Lower leg skin (tissue), 4 donors: Measurements from ENCODE around the gene GRB10. TPM values are rescaled to one million over a fixed set of nuclear protein-coding genes. Genes with fewer than 3 reads are reported as not detected.
A peak's percentile ranks its signal among the peaks of the same experiment; 100 is the strongest.

Source experiments
- DNase-seq, 2 donors: peaks; one replicate each; pipeline ENCODE4 v3.0.0-alpha.2; 2019; ENCODE audit warnings: low spot score in 2 of 2
- H3K4me3 ChIP-seq: fragments of 200-600 bp; sonication (generic); 2 replicates; pipeline ENCODE4 v1.5.1; 2017; ENCODE audit warnings: mild to moderate bottlenecking, low read depth; ENCODE audit not compliant: poor library complexity, severe bottlenecking
- CTCF ChIP-seq, 3 donors: fragments of 450-650 bp; IDR thresholded peaks; one replicate each; pipeline ENCODE4 v1.5.1; 2016; ENCODE audit warnings: antibody characterized with exemption in 3 of 3, mild to moderate bottlenecking in 3 of 3, moderate library complexity in 2 of 3
- POLR2A ChIP-seq, 2 donors: fragments of 450-650 bp; IDR thresholded peaks; one replicate each; pipeline ENCODE4 v1.6.1; 2016 to 2017; ENCODE audit warnings: antibody characterized with exemption in 2 of 2, mild to moderate bottlenecking in 1 of 2, moderate library complexity in 1 of 2
- WGBS, 2 donors: methylation state at CpG; one replicate each; pipeline ENCODE4 v1.1.5; 2018; 5-methylcytosine and 5-hydroxymethylcytosine counted together
- intact Hi-C: fragments of 100-400 bp; cut with DNase I; formaldehyde crosslinking; loops from one replicate; pipeline ENCODE4 v1.15.0; 2023; ENCODE audit warnings: low total_unique reads
- total RNA-seq, 4 donors: library from RNA; depleted of rRNA; stranded (reverse); fragments of >200 nt; gene quantifications; one replicate each; pipeline ENCODE4 v1.1.0, GENCODE V29; 2016

Gene GRB10
- total RNA-seq, 4 donors from 2014 or later = 6.6 to 25.7 (median 15.2) TPM

GRCh38 chr7:50669890-50670289, 112.8 kb downstream of the GRB10 start:
- WGBS, 2 donors = 30 to 31% methylated on average over 3 of the region's 3 CpGs
- no peak for TF ChIP-seq CTCF (IDR thresholded peaks at IDR 0.05)
- TF ChIP-seq POLR2A (IDR thresholded peaks at IDR 0.05) = no peak
- intact Hi-C loops = no loop called here
- H3K4me3 ChIP-seq = no peak overlapping the region
- no peak for DNase-seq

GRCh38 chr7:50667789-50668226, 114.9 kb downstream of the GRB10 start:
- intact Hi-C loops = no loop called here
- H3K4me3 ChIP-seq = no peak overlapping the region
- peak in 1 of 2 donors; percentile 80 for DNase-seq
- 34 to 53% methylated on average over 5 of the region's 5 CpGs for WGBS, 2 donors
- no peak for TF ChIP-seq POLR2A (IDR thresholded peaks at IDR 0.05)
- no peak for TF ChIP-seq CTCF (IDR thresholded peaks at IDR 0.05)

GRCh38 chr7:50667338-50667737, 115.4 kb downstream of the GRB10 start:
- DNase-seq = peak in 1 of 2 donors; percentile 74
- WGBS, 2 donors = 50 to 51% methylated on average over 4 of the region's 4 CpGs
- H3K4me3 ChIP-seq = no peak overlapping the region
- intact Hi-C loops = no loop called here
- TF ChIP-seq CTCF (IDR thresholded peaks at IDR 0.05) (no peak), POLR2A (IDR thresholded peaks at IDR 0.05) (no peak)

GRCh38 chr7:50666124-50666496, 116.6 kb downstream of the GRB10 start:
- no peak for TF ChIP-seq POLR2A (IDR thresholded peaks at IDR 0.05)
- DNase-seq = peak in 1 of 2 donors; percentile 52
- H3K4me3 ChIP-seq = no peak overlapping the region
- intact Hi-C loops = no loop called here
- WGBS, 2 donors = 96% methylated on average over 11 of the region's 11 CpGs

GRCh38 chr7:50665403-50666123, 117.1 kb downstream of the GRB10 start:
- no peak for DNase-seq
- WGBS, 2 donors = 77 to 86% methylated on average over 13 to 15 of the region's 17 CpGs
- intact Hi-C loops = no loop called here
- TF ChIP-seq CTCF (IDR thresholded peaks at IDR 0.05) (no peak), POLR2A (IDR thresholded peaks at IDR 0.05) (no peak)
- H3K4me3 ChIP-seq = no peak overlapping the region

GRCh38 chr7:50664937-50665336, 117.8 kb downstream of the GRB10 start:
- no peak overlapping the region for H3K4me3 ChIP-seq
- DNase-seq = no peak
- 79 to 84% methylated on average over 4 of the region's 4 CpGs for WGBS, 2 donors
- TF ChIP-seq POLR2A (IDR thresholded peaks at IDR 0.05) = no peak
- no peak for TF ChIP-seq CTCF (IDR thresholded peaks at IDR 0.05)
- intact Hi-C loops = no loop called here
